Limb (tissue), 2 donors: ENCODE data around the gene C1GALT1C1.
A peak's percentile ranks its signal among the peaks of the same experiment; 100 is the strongest.
"Not testable (repeated sequence)": the region's sequence is repeated elsewhere in the genome, so short reads cannot be mapped to it uniquely, and the experiment has no call there.

ENCODE experiments used
- DNase-seq, 2 donors: peaks; one replicate each; pipeline ENCODE4 v3.0.0-alpha.2; 2016; ENCODE audit errors: extremely low spot score in 2 of 2

C1GALT1C1 gene

DNA sequence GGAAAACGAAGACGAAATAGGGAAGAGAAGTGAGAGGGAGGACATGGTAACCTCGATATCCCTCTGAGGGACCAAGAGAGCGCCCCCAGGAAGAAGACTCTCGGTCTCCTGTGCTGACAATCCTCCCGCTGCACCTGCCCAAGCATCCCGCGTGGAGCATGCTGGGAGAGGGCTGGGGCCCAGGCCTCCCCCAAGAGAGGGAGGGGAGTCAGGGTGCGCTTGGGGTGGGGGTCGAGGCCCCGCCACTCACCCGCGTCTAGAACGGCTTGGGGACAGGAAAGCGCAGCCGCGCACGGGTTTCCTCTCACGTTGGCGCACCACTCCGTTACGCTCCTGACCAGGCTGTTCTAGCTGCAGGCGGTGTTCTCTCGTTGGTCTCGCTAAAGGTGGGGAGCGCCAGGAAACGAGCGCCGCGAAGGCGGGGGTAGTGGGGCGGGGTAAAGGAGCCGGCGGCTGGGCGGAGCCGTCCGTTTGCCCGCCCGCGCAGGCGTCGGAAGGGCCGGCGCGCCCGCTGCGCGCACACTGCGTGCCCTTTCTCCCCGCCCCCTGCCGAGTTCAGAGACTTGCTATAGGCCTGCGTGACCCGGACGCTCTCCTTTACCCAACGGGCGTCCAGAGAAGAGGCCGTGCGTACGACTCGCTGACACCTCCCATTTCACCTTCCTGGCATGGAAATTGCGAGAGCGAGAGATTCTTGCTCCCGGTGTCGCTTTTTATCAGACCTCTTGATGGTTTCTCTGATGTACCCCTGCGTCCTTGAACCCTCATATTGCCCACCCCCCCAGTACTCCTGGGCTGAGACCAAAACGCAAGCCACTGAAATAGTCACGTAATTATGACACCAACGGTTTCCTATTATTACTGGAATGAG lies at the start of gene C1GALT1C1:
C1GALT1C1 (minus strand) TSS at position 388 of the 871 bp plus-strand sequence. CDS start 2,888 bp downstream, outside the sequence.
- DNase-seq, result peak; percentile 87 to 90

DNA sequence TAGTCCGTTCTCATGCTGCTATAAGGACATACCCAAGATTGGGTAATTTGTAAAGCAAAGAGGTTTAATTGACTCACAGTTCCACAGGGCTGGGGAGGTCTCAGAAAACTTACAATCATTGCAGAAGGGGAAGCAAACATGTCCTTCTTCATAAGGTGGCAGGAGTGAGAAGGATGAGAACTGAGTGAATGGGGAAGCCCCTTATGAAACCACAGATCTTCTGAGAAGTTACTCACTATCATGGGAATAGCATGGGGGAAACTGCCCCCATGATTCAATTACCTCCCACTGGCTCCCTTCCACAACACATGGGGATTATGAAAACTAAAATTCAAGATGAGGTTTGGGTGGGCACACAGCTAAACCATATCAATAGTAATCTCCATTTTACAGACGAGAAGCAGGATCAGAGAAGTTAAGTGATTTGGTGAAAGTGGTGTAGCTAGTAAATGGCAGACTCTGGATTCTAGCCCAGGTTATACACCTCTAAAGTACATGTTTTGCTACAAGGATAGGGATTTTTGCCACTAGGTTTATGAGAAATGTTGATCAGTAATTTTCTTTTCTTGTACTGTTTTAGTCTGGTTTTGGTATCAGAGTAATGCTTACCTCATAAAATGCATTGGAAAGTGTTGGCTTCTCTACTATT lies 47.3 kb upstream of the C1GALT1C1 start:
- no peak for DNase-seq

DNA sequence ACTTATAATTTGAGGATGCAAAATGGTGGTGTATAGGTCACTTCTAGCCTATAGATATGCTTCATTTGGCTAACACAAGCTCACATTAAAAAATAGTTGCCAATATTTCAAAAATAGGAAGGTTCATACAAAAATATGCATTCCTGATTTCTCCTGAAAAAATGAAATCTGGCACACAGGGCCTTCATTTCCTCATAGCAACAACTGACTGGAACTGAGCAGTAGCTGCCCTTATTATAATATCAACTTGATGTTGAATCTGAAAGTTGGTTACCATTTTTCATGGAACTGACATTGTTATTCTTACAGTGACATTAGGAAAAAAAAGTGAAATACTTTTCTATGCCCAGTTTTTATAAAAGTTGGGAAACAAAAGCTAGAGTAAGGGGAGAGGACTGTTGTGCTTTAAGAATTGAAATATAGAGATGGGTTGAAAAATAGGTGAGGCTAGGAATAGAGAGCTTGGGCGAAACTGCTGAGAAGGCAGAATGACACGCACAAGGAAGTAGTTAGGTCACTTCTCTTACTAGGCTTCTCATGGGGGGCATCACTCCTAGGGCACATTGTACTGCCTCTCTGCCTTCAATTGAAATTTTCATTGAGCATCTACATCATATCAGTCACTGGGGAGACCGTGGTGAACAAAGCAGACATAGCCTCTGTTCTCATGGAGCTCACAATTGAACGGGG lies 43.1 kb upstream of the C1GALT1C1 start:
- DNase-seq, result no peak

DNA sequence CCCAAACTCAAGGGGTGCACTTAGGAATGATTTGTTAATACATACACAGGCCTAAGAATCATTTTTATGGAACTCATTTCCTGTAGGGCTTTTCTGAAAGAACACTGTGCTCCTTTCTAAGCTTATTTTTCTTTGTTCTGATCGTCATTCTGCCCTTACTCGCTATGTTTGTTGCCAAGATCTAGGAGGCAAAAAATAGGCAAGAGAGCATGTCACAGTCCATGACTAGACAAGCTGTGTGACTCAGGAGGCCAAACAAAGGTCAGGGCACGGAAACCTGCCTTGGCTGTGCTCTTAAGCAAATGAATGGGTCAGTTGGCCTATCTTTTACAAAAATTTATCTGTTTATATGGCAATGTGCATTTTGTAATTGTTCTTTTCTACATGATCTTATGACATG lies 42.5 kb upstream of the C1GALT1C1 start:
- no peak for DNase-seq

DNA sequence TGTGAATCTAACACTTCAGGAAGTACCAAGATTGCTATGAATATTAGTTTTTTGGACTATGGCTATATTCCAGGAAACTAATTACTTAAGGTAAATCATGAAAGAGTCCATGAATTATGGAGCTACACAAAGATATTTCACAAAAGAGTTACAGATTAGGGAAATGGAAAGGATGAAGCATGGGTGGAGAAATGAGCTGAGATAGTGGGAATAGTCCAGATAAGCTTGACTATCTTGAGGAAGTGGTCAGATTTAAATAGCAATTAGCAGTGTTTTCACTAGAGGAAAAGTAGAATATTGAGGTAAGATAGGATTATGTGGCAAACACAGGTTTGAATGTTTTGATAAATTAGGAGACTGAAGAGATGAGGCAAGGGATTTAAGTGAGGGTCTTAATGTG lies 42.1 kb upstream of the C1GALT1C1 start:
- no peak for DNase-seq

DNA sequence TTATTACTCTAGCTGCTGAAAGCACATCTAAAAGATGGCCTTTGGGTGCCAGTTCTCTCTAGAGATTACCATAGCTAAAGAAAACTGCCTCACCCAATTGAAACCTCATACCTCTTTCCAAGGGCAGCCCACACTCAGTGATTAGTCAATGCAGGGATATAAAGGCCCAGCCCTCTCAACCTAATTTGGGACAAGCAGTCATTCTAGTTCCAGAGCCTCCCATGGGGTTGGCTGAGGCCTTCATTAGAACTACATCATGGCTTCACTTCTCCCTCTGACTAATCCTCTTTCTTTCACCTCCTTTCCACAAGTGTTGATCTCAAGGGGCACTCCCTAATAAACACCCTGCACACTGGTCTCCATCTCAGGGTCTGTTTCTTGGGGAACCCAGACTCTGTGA lies 38.5 kb upstream of the C1GALT1C1 start:
- DNase-seq, result no peak

DNA sequence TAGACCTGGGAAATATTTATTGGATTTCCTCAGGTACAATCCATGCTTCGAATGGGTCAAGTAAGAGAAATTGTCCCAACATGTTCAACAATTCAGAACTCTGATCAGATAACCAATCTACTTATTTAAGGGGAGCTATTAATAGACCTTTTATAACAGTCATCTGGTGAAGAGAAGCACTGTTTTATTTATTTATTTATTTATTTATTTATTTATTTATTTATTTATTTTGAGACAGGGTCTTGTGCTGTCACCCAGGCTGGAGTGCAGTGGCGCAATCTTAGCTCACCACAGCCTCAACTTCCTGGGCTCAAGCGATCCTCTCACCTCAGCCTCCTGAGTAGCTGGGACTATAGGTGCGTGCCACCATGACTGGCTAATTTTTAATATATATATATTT lies 34.7 kb upstream of the C1GALT1C1 start:
- DNase-seq, result not testable (repeated sequence)

DNA sequence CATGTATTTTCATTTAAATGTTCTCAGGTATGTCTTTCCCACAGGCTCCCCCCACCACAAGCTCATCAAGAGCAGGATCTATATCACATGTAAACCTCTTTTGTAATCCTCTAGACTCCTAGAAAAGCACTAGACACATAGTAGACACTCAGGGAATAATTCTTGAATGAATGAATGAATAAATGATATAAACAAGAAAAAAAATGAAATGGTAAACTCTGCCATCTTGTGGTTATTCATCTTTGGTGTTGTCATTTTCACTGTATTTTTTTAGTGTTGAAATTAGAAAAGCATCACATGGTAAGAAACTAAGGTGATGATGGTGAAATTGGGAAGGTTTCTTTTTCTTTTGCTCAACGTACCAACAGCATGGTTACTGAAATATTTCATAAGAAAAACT lies 34.2 kb upstream of the C1GALT1C1 start:
- no peak for DNase-seq

DNA sequence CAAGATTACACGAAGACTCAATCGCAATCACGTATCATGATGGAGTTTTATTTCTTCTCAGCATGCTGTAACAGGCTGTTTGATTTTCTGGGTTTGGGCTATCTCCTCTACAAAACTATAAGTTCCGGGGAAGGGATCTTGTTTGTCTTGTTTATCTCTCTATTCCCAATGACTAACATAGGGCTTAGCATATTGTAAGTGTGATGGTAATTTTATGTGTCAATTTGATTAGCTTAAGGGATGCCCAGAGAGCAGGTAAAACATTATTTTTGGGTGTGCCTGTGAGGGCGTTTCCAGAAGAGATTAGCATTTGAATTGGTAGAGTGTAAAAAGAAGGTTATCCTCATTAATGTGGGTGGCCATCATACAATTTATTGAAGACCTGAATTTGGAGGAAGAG lies 32.8 kb upstream of the C1GALT1C1 start:
- no peak for DNase-seq

DNA sequence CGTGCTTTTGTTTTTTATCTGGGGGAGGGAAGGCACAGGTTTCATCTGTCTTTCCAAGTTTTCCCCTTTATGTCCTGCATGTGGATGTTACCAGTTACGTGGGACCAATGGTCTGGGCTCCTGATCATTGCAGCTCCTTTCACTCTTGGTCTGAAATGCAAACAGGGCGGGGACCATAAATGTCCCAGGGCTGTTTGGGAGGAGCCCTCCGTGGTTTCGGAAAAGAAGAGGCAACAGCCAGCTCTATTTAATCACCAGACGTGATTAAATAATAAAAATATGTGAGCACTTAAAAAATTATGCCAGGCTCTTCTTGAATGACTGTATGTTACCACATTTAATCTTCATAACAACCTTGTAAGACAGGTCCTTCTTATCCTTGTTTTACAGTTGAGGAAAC lies 30.8 kb upstream of the C1GALT1C1 start:
- DNase-seq, result no peak

DNA sequence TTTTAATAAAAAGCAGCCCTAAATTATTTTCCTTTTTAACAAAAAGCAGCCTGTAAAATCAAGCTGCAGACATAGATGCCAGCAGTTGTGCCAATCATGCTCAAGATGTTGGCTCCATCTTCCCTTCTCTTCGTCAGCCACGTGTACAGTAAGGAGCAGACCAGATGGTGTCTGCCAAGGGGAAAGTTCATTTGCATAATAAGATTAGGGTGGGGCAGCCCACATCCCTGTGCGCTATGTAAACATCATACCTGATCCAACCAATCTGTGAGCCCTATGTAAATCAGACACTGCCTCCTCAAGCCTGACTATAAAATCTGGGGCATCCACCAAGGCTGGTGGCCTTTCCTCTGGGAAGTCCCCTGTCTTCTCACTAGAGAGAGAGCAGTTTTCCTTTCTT lies 23.1 kb upstream of the C1GALT1C1 start:
- DNase-seq, result no peak

DNA sequence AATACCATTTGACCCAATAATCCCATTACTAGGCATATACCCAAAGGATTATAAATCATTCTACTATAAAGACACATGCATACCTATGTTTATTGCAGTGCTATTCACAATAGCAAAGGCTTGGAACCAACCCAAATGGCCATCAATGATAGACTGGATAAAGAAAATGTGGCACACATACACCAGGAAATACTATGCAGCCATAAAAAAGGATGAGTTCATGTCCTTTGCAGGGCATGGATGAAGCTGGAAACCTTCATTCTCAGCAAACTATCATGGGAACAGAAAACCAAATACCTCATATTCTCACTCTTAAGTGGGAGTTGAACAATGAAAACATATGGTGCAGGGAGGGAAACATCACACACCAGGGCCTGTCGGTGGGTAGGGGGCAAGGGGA lies 22.4 kb upstream of the C1GALT1C1 start:
- not testable (repeated sequence) for DNase-seq

DNA sequence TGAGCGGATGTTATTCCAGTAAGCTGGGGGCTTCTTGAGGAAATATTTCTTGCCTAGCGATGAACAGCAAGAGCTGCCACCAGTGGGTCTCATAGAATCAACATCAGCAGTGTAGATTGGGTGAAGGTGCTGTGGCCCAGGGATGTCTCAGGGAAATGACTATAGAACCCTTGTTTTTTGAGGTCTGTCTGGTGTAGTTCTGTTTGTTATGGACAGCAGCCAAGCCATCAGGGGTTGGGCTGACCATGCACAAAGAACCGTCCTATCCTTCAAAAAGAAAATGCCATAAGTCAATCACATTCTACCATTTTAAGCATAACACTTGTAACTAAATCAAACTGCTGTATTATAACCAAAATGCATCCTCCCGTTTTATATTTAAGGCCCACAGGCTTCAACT lies 17.3 kb upstream of the C1GALT1C1 start:
- DNase-seq, result no peak

DNA sequence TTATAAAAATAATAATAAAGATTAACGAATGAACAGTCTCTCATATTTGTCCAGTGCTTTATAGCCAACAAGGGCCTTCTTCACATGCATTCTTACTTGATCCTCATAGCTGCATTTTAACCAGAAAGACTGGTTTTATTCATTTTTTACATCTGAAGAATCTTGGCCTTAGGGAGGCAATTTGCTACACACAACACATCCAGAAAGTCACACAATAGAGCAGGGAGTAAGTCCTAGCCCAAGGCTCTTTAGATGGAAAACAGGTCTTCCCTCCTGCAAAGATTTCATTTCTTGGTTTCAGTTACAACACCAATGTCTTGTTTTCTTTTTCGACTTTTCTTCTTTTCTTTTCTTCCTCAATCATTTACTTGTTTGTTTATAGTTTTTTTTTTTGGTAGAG lies 13.0 kb upstream of the C1GALT1C1 start:
- DNase-seq, result no peak

DNA sequence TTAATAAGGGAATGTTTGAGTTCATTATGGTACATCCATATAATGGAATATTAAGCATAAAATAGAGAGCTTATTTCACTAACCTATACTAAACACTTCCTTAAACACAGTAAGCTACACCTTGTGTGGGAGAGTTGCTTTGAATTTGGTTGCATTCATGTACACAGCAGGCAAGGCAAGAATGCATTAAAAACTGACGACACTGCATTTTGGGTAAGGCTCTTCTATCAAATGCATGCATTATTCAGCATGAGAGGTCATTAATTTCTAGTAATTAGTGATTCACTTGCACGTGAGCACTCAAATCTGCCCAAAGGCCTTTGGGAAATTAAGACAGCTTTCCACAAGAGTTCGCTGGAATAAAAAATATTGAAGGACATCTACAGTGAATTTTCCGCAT lies 8.8 kb upstream of the C1GALT1C1 start:
- no peak for DNase-seq

DNA sequence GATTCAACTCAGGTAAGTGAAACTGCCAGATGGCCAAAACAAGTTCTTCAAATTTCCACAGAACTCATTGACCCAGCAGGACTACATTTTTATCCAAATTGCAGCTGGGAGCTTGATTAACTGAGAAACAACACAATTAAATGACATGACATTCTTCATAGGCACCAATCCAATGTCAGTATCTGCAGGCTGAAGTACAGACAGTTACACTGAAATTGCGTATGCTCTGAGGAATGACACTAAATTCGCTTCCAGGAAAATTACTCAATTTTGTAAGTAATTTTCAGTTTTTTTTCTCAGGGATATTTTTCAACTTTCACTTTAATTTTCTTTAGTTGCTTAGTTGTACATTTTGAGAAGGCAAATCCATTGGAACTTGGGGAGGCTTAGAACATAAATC lies 4.5 kb downstream of the C1GALT1C1 start:
- DNase-seq, result no peak

DNA sequence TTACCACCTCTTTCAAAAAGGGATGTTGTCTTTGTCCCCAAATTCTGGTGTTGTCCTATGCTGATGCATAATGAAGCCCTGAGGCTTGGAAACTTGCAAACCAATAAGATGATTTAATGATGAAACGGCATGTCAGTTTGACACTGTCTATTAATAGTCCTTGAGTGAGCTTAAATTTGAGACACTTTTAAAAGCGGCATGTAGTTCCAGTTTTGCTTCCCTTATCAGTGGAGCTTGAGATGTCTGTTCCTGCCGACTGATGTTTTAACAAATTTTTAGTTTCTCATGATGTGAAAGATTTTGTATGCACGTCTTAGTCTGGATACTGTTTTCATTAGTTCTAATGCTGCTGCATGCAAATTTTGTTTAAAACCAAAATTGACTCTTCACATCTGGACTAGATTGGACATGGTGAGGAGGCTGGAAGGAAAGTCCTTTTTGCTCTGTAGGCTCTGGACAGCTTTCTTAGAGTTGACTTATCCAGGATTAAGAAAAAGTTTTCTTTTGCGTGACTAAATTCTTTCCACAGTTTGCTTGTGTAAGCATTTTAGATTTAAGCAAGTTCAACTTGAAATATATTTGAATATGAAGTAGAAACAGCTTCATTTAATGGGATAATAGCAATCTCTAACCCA lies 11.7 kb downstream of the C1GALT1C1 start:
- DNase-seq, result no peak

DNA sequence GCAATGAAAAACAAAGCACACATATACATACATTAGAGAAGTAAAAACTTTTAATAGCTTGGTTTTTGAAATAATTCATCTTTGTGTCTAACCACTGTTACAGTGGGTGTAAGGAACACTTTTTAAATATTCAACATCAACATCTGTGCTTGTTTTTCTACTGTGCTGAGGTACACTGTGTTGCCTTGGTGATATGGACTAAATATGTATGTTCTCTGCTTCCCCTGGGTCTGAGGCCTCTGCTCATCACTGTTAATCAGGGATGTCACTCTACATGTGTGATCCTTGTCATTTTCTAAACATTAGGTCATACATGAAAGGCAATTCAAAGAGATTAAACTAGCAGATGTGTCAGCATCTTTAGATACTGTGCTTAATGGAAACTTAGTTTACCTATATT lies 15.0 kb downstream of the C1GALT1C1 start:
- DNase-seq, result peak in 1 of 2 donors; percentile 1

DNA sequence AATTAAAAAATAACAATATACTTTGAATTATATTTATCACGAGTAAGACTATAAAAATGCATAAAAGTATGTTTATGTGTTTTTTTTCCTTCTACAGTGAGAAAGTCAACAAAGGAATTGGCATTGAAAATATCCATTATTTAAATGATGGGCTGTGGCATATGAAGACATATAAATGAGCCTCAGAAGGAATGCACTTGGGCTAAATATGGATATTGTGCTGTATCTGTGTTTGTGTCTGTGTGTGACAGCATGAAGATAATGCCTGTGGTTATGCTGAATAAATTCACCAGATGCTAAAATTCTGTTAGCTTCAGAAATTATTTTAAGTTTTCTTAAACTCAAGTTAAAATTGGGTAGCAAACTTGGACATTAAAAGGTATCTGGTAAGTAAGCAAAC lies 17.8 kb downstream of the C1GALT1C1 start:
- no peak for DNase-seq

DNA sequence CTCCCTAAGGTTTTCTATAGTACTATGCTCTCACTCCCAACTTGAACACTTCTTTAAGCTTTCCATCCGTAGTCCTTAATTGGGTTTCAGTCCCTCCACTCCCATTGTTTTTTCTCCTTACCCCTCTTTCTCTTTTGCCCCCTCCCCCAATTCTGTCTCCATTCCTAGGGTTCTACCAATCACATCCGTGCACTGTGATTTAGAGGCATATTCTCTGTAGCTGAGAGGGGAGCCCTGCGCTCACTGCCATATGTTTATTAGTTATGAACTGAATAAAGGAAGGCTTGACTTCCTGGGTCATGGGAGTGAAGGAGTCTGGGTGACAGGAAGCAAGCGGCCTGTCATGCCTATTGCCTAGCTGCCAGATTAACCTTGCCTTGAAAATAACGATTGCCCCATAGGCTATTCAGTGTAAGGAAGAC lies 25.5 kb downstream of the C1GALT1C1 start:
- peak in 1 of 2 donors; percentile 7 for DNase-seq

DNA sequence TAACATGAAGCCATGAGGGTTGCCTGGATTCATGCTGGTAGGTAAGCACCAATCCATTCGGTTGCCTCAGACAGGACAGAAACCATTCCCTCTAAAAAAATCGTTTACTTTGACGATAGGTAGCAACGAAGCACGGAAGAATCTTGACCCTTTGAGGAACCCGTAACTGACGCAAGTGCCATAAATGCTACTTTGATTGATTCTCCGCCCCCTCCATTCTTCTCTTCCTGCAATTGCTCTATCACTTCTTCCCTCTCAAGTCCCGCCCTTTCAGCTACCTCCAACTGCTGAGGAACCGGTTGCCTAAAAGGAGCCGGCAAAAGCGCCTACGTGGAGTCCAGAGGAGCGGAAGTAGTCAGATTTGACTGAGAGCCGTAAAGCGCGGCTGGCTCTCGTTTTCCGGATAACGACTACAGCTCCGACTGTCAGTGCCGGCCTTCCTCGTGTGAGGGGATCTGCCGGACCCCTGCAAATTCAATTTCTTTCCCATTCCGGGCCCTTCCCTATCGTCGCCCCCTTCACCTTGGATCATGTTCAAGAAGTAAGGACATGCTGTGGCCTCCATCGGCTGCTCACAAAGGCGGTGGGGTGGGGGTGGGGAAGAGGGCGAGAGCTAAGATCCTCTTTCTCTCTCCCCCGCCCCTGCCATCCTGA lies 26.0 kb downstream of the C1GALT1C1 start, which contains the start of gene MCTS1:
MCTS1 (plus strand) TSS at position 395 of the 654 bp plus-strand sequence; CDS start at position 531, 136 bp downstream.
- DNase-seq, result peak; percentile 83 to 87
